HCT116 (cell line): ENCODE data around the gene SPEF2. TPM values are rescaled to one million over a fixed set of nuclear protein-coding genes. Genes with fewer than 3 reads are reported as not detected.

Experiments used
- ATAC-seq: fragments of 200-7000 bp; cut with Tn5 transposase; 2 replicates; pipeline ENCODE4 v1.9.1; 2020; ENCODE audit warnings: mild to moderate bottlenecking, moderate library complexity
- BruUV-seq: library from RNA; stranded (reverse); fragments of 400-500 nt; replicated peaks from 2 replicates; lab custom pipeline; 2021; lab: Mats Ljungman, UMichigan
- CTCF ChIA-PET: fragments of 300-600 bp; sonication (Branson Sonifier 250); formaldehyde crosslinking; loops from one replicate; lab custom pipeline; 2021; ENCODE audit warnings: antibody characterized with exemption; lab: Charles Lee
- POLR2A ChIA-PET: fragments of 300-600, 350-600 bp; sonication (Branson Sonifier 250); formaldehyde crosslinking; loops from one replicate; lab custom pipeline; 2021; ENCODE audit warnings: antibody characterized with exemption; lab: Charles Lee
- RAD21 ChIA-PET, 2 experiments: fragments of 300-600 bp; sonication (Branson Sonifier 250); formaldehyde crosslinking; loops; one replicate each; lab custom pipeline; 2023; ENCODE audit warnings: low total read pairs in 2 of 2; ENCODE audit not compliant: uncharacterized antibody in 2 of 2, unreplicated experiment in 2 of 2, low non-redundant PET in 1 of 2; lab: Charles Lee
- DNase-seq: peaks from one replicate; pipeline ENCODE4 v3.0.0-alpha.2; 2010; ENCODE audit warnings: low read depth, low spot score
- H2AFZ ChIP-seq: fragments of 200-600 bp; shearing (Covaris generic), sonication (generic); 2 replicates; pipeline ENCODE4 v1.6.1; 2017; ENCODE audit warnings: low read depth, mixed run types, mixed read lengths, antibody characterized with exemption, low read length; ENCODE audit not compliant: poor library complexity, severe bottlenecking
- H3K27ac ChIP-seq: 2 replicates; pipeline ENCODE4 v1.5.1; 2012; ENCODE audit warnings: low read depth, low read length
- H3K27me3 ChIP-seq: fragments of 200-600 bp; sonication (generic); 2 replicates; pipeline ENCODE4 v1.6.1; 2016; ENCODE audit warnings: mixed run types, low read length, mixed read lengths; ENCODE audit not compliant: insufficient read depth
- H3K36me3 ChIP-seq, 2 experiments: fragments of 200-500 bp in 1 of 2; fragments of 200-600 bp in 1 of 2; sonication (Bioruptor generic) in 1 of 2; sonication (generic) in 1 of 2; 2 replicates each; pipeline versions ENCODE4 v1.5.1 to v1.6.1; 2014 to 2016; ENCODE audit warnings: low read length in 2 of 2, inconsistent platforms in 1 of 2, mixed read lengths in 1 of 2, mixed run types in 1 of 2; ENCODE audit not compliant: insufficient read depth in 2 of 2, control insufficient read depth in 1 of 2
- H3K4me1 ChIP-seq, 2 experiments: fragments of 200-600 bp in 1 of 2; sonication (generic) in 1 of 2; 2 replicates each; pipeline versions ENCODE4 v1.5.1 to v1.6.1; 2012 to 2017; ENCODE audit warnings: low read length in 2 of 2, inconsistent platforms in 1 of 2, mild to moderate bottlenecking in 1 of 2, mixed read lengths in 1 of 2, mixed run types in 1 of 2, moderate library complexity in 1 of 2; ENCODE audit not compliant: insufficient read depth in 2 of 2, control insufficient read depth in 1 of 2
- H3K4me2 ChIP-seq: fragments of 200-600 bp; sonication (generic); 2 replicates; pipeline ENCODE4 v1.6.1; 2017; ENCODE audit warnings: mixed run types, low read length, mixed read lengths
- H3K4me3 ChIP-seq, 2 experiments: fragments of 200-600 bp in 1 of 2; sonication (generic) in 1 of 2; replicated peaks in 1 of 2; 2 replicates each; pipeline ENCODE4 v1.5.1; 2011 to 2016; ENCODE audit warnings: low read length in 2 of 2, control low read depth in 1 of 2, low read depth in 1 of 2, mild to moderate bottlenecking in 1 of 2, mixed read lengths in 1 of 2, mixed run types in 1 of 2
- H3K79me2 ChIP-seq: fragments of 200-600 bp; sonication (generic); 2 replicates; pipeline ENCODE4 v1.6.1; 2017; ENCODE audit warnings: mild to moderate bottlenecking, mixed run types, low read length, moderate library complexity, mixed read lengths; ENCODE audit not compliant: insufficient read depth
- H3K9ac ChIP-seq: fragments of 200-600 bp; sonication (generic); 2 replicates; pipeline ENCODE4 v1.6.1; 2016; ENCODE audit warnings: low read length, mixed read lengths
- H3K9me2 ChIP-seq: fragments of 200-600 bp; sonication (generic), shearing (Covaris generic); 2 replicates; pipeline ENCODE4 v1.6.1; 2017; ENCODE audit warnings: mixed run types, mild to moderate bottlenecking, moderate library complexity; ENCODE audit not compliant: insufficient read depth
- H3K9me3 ChIP-seq, 2 experiments: fragments of 200-500 bp in 1 of 2; fragments of 200-600 bp in 1 of 2; sonication (Bioruptor generic) in 1 of 2; sonication (generic) in 1 of 2; 2 replicates each; pipeline ENCODE4 v1.6.1; 2014 to 2017; ENCODE audit warnings: low read length in 2 of 2, mixed read lengths in 2 of 2, inconsistent platforms in 1 of 2, low read depth in 1 of 2, mild to moderate bottlenecking in 1 of 2, mixed run types in 1 of 2, moderate library complexity in 1 of 2; ENCODE audit not compliant: control insufficient read depth in 1 of 2, insufficient read depth in 1 of 2
- H4K20me1 ChIP-seq: fragments of 200-600 bp; sonication (generic), shearing (Covaris generic); 2 replicates; pipeline ENCODE4 v1.6.1; 2017; ENCODE audit warnings: mixed run types, mild to moderate bottlenecking, moderate library complexity; ENCODE audit not compliant: insufficient read depth
- FOSL1 ChIP-seq: IDR thresholded peaks from 2 replicates; pipeline ENCODE4 v1.6.1; 2012; ENCODE audit warnings: low read depth
- POLR2AphosphoS5 ChIP-seq: IDR thresholded peaks from 2 replicates; pipeline ENCODE4 v1.6.1; 2011; ENCODE audit warnings: mild to moderate bottlenecking, low read depth, low read length, moderate library complexity
- RAD21 ChIP-seq: IDR thresholded peaks from 2 replicates; pipeline ENCODE4 v1.6.1; 2012; ENCODE audit warnings: low read depth, mild to moderate bottlenecking
- REST ChIP-seq: IDR thresholded peaks from 2 replicates; pipeline ENCODE4 v1.6.1; 2012; ENCODE audit warnings: low read depth
- SIN3A ChIP-seq: IDR thresholded peaks from 2 replicates; pipeline ENCODE4 v1.6.1; 2012; ENCODE audit warnings: low read depth
- SP1 ChIP-seq: IDR thresholded peaks from 2 replicates; pipeline ENCODE4 v1.6.1; 2012; ENCODE audit warnings: low read depth
- TCF7L2 ChIP-seq: IDR thresholded peaks from 2 replicates; pipeline ENCODE4 v1.7.0; 2011; ENCODE audit warnings: borderline replicate concordance, inconsistent platforms; ENCODE audit not compliant: insufficient read depth, insufficient read length; ENCODE audit errors: extremely low read depth
- intact Hi-C: fragments of 100-400 bp; cut with micrococcal nuclease; formaldehyde crosslinking; loops from 2 replicates; pipeline ENCODE4 v1.10.0; 2022
- total RNA-seq: library from RNA; stranded (reverse); gene quantifications from one replicate; pipeline ENCODE4 v1.2.1, GENCODE V29; 2021; ENCODE audit not compliant: unreplicated experiment
- TF ChIP-seq, protein P1 (sequence below), 3 experiments: fragments of 200-600 bp in 1 of 3; sonication (generic) in 1 of 3; IDR thresholded peaks in 2 of 3; conservative IDR thresholded peaks in 1 of 3; 2 replicates each; pipeline ENCODE4 v1.5.1; 2012 to 2017; ENCODE audit warnings: low read depth in 2 of 3, low read length in 2 of 3, antibody characterized with exemption in 1 of 3, borderline replicate concordance in 1 of 3, control low read depth in 1 of 3, mild to moderate bottlenecking in 1 of 3, mixed read lengths in 1 of 3, mixed run types in 1 of 3, moderate library complexity in 1 of 3; ENCODE audit not compliant: insufficient read depth in 1 of 3

The SPEF2 gene
- total RNA-seq, 1 experiment from 2014 or later: 4.6 TPM

DNA sequence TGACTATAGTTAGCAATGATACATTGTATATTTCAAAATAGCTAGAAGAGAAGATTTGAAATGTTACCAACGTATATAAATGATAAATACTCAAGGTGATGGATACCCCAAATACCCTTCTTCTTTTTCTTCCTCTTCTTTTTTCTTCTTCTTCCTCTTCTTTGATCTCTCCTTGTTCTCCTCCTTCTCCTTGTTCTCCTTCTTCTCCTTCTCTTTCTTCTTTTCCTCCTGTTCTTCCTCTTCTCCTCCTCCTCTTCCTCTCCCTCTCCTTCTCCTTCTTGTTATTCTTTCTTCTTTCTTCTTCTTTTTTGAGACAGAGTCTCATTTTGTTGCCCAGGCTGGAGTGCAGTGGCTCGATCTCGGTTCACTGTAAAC is 616 bp upstream of the SPEF2 start:
- Histone ChIP-seq H4K20me1 (no peaks in the 10 kb centered on the region), H3K9me3 (no peaks in the 10 kb centered on the region), H3K27ac (peak overlapping the region; percentile 57), H3K9me2 (no peaks in the 10 kb centered on the region), H2AFZ (peak overlapping the region; percentile 91), H3K36me3 (no peaks in the 10 kb centered on the region), H3K4me1 (peaks cover 4 to 14% of the 10 kb centered on the region in 2 experiments; a peak in 3 of 4 replicates), H3K79me2 (no peaks in the 10 kb centered on the region), H3K27me3 (no peaks in the 10 kb centered on the region), H3K4me2 (peak overlapping the region; percentile 89), H3K9ac (no peak overlapping the region; the same call in 1 of the 2 replicates), H3K4me3 (peak overlapping the region; percentile 86 to 89)
- no peak for DNase-seq
- CTCF ChIA-PET: interaction anchor here (0.6 to 1.7 kb wide), 4 partner anchors 10 to 43 kb away, joined by 3 to 5 read pairs (median 3); no protein-coding TSS in a partner anchor
- POLR2A ChIA-PET: no interaction called here
- ATAC-seq: no peak
- RAD21 ChIA-PET: no interaction called here
- TF ChIP-seq POLR2AphosphoS5: no peak
- TF ChIP-seq SP1: no peak
- TF ChIP-seq FOSL1: no peak
- TF ChIP-seq TCF7L2: no peak
- TF ChIP-seq SIN3A: no peak
- no peak for TF ChIP-seq RAD21
- no peak for TF ChIP-seq REST
- TF ChIP-seq, protein P1, sequence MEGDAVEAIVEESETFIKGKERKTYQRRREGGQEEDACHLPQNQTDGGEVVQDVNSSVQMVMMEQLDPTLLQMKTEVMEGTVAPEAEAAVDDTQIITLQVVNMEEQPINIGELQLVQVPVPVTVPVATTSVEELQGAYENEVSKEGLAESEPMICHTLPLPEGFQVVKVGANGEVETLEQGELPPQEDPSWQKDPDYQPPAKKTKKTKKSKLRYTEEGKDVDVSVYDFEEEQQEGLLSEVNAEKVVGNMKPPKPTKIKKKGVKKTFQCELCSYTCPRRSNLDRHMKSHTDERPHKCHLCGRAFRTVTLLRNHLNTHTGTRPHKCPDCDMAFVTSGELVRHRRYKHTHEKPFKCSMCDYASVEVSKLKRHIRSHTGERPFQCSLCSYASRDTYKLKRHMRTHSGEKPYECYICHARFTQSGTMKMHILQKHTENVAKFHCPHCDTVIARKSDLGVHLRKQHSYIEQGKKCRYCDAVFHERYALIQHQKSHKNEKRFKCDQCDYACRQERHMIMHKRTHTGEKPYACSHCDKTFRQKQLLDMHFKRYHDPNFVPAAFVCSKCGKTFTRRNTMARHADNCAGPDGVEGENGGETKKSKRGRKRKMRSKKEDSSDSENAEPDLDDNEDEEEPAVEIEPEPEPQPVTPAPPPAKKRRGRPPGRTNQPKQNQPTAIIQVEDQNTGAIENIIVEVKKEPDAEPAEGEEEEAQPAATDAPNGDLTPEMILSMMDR (IDR thresholded peaks at IDR 0.05 in 2 of 3, conservative IDR thresholded peaks at IDR 0.05 in 1 of 3; ENCODE audit: borderline replicate concordance in 1 of 3, insufficient read depth in 1 of 3, low read depth in 2 of 3, low read length in 2 of 3): no peak
- no TSS peak for BruUV-seq
- intact Hi-C loops: no loop called here
